HepG2 (cell line): ENCODE results near the gene ERRFI1.

Source experiments
- ATF5 ChIP-seq: sonication (generic); formaldehyde crosslinking; IDR thresholded peaks from 2 replicates; pipeline ENCODE4 v1.4.0; 2020; ENCODE audit warnings: mild to moderate bottlenecking, low read depth, missing genetic modification reagents
- CBX5 ChIP-seq: sonication (generic); formaldehyde crosslinking; IDR thresholded peaks from 2 replicates; pipeline ENCODE4 v1.4.0; 2020; ENCODE audit warnings: missing genetic modification reagents, borderline replicate concordance
- ETS1 ChIP-seq: sonication (generic); formaldehyde crosslinking; IDR thresholded peaks from 2 replicates; pipeline ENCODE4 v1.4.0; 2020; ENCODE audit warnings: missing genetic modification reagents
- MAX ChIP-seq: IDR thresholded peaks from 2 replicates; pipeline ENCODE4 v1.6.1; 2012; ENCODE audit warnings: inconsistent platforms
- MAZ ChIP-seq, 2 experiments: sonication (generic) in 1 of 2; formaldehyde crosslinking in 1 of 2; IDR thresholded peaks; 2 replicates each; pipeline versions ENCODE4 v1.5.0 to v1.6.1; 2012 to 2020; ENCODE audit warnings: low read depth in 2 of 2, mild to moderate bottlenecking in 2 of 2, borderline replicate concordance in 1 of 2, improper control_type of control experiment in 1 of 2, low read length in 1 of 2, missing genetic modification reagents in 1 of 2, moderate library complexity in 1 of 2
- MLX ChIP-seq: IDR thresholded peaks from 2 replicates; pipeline ENCODE4 v1.6.1; 2016
- MYC ChIP-seq: sonication (generic); formaldehyde crosslinking; IDR thresholded peaks from 2 replicates; pipeline ENCODE4 v1.9.0; 2021; ENCODE audit warnings: missing genetic modification reagents, borderline replicate concordance
- NCOR1 ChIP-seq: fragments of 200-600 bp; sonication (generic); IDR thresholded peaks from 2 replicates; pipeline ENCODE4 v1.7.0; 2017; ENCODE audit warnings: antibody characterized with exemption, low read length, borderline replicate concordance
- POLR2AphosphoS5 ChIP-seq: IDR thresholded peaks from 2 replicates; pipeline ENCODE4 v1.6.1; 2012; ENCODE audit warnings: low read depth, low read length
- PRDM10 ChIP-seq: sonication (generic); formaldehyde crosslinking; IDR thresholded peaks from 2 replicates; pipeline ENCODE4 v1.4.0; 2020; ENCODE audit warnings: low read depth, missing genetic modification reagents
- TAF1 ChIP-seq: sonication (generic); formaldehyde crosslinking; IDR thresholded peaks from 2 replicates; pipeline ENCODE4 v1.4.0; 2020; ENCODE audit warnings: missing genetic modification reagents
- ZNF230 ChIP-seq: sonication (generic); formaldehyde crosslinking; IDR thresholded peaks from 2 replicates; pipeline ENCODE4 v1.4.0; 2020; ENCODE audit warnings: mild to moderate bottlenecking, missing genetic modification reagents

GRCh38 chr1:8043621-8044020 is 17.5 kb upstream of the ERRFI1 start:
- no peak for TF ChIP-seq POLR2AphosphoS5
- TF ChIP-seq ZNF230 (CRISPR knock-in tag): no peak
- no peak for TF ChIP-seq TAF1 (CRISPR knock-in tag)
- TF ChIP-seq NCOR1: no peak
- TF ChIP-seq ATF5 (CRISPR knock-in tag): no peak
- no peak for TF ChIP-seq PRDM10
- no peak for TF ChIP-seq ETS1 (CRISPR knock-in tag)
- TF ChIP-seq MYC (CRISPR knock-in tag): no peak
- no peak for TF ChIP-seq MAX
- no peak for TF ChIP-seq MLX (CRISPR knock-in tag)
- TF ChIP-seq CBX5 (CRISPR knock-in tag): no peak
- TF ChIP-seq MAZ (IDR thresholded peaks at IDR 0.05; ENCODE audit: borderline replicate concordance, low read depth, low read length): no peak
- no peak for TF ChIP-seq MAZ (CRISPR knock-in tag; IDR thresholded peaks at IDR 0.05; ENCODE audit: low read depth)
